Activated T-helper 9 cell treated with anti-CD3 and anti-CD28 coated beads, Interleukin-2, amount 50 U/mL, for 16 hours (primary cell): ENCODE results near the gene NEMF.
A peak's percentile ranks its signal among the peaks of the same experiment; 100 is the strongest.
"Not testable (repeated sequence)": the region's sequence is repeated elsewhere in the genome, so short reads cannot be mapped to it uniquely, and the experiment has no call there.

Source experiments
- DNase-seq: peaks from one replicate; pipeline ENCODE4 v3.0.0-alpha.2; 2020; ENCODE audit warnings: low read depth

The NEMF gene

GRCh38 chr14:49816844-49817243, 35.7 kb downstream of the NEMF start:
- no peak for DNase-seq

- not testable (repeated sequence) for DNase-seq
Measured at GRCh38 chr14:49816118-49816517, 36.5 kb downstream of the NEMF start.

GRCh38 chr14:49808780-49809179, 43.8 kb downstream of the NEMF start:
- DNase-seq: no peak

- DNase-seq: no peak
Measured at GRCh38 chr14:49796025-49796424, 56.6 kb downstream of the NEMF start.

GRCh38 chr14:49792618-49793017, 60.0 kb downstream of the NEMF start:
- DNase-seq: no peak

- DNase-seq: no peak
Measured at GRCh38 chr14:49786315-49786714, 66.3 kb downstream of the NEMF start.

GRCh38 chr14:49783394-49784014, 69.1 kb downstream of the NEMF start:
- no peak for DNase-seq

- not testable (repeated sequence) for DNase-seq
Measured at GRCh38 chr14:49781040-49781439, 71.5 kb downstream of the NEMF start.

- DNase-seq: no peak
Measured at GRCh38 chr14:49778421-49778820, 74.2 kb downstream of the NEMF start.

- DNase-seq: no peak
Measured at GRCh38 chr14:49774106-49774505, 78.5 kb downstream of the NEMF start.

- not testable (repeated sequence) for DNase-seq
Measured at GRCh38 chr14:49771691-49772090, 80.9 kb downstream of the NEMF start.

GRCh38 chr14:49770212-49770817, 82.3 kb downstream of the NEMF start:
- DNase-seq: no peak

GRCh38 chr14:49769581-49770211, 82.9 kb downstream of the NEMF start:
- no peak for DNase-seq

GRCh38 chr14:49769171-49769570, 83.4 kb downstream of the NEMF start:
- DNase-seq: no peak

- peak; percentile 63 for DNase-seq
Measured at GRCh38 chr14:49768301-49769121, 84.1 kb downstream of the NEMF start.

GRCh38 chr14:49767571-49768300, 84.9 kb downstream of the NEMF start, which contains the start of gene KLHDC2:
KLHDC2 (plus strand) TSS chr14:49768153; CDS start chr14:49768469, 316 bp downstream.
- DNase-seq: peak; percentile 84

- no peak for DNase-seq
Measured at GRCh38 chr14:49767270-49767570, 85.4 kb downstream of the NEMF start.

- no peak for DNase-seq
Measured at GRCh38 chr14:49766839-49767238, 85.7 kb downstream of the NEMF start.

- no peak for DNase-seq
Measured at GRCh38 chr14:49761839-49762551, 90.6 kb downstream of the NEMF start.

- no peak for DNase-seq
Measured at GRCh38 chr14:49755378-49755777, 97.2 kb downstream of the NEMF start.

- no peak for DNase-seq
Measured at GRCh38 chr14:49754570-49755097, 98.0 kb downstream of the NEMF start.
